HG03135 (cell line): ENCODE data around the gene MN1.

Experiments
- ATAC-seq: cut with Tn5 transposase; IDR thresholded peaks from one replicate; pipeline ENCODE4 v1.9.1; 2021; ENCODE audit warnings: mild to moderate bottlenecking, moderate library complexity; ENCODE audit not compliant: unreplicated experiment

Gene MN1

DNA sequence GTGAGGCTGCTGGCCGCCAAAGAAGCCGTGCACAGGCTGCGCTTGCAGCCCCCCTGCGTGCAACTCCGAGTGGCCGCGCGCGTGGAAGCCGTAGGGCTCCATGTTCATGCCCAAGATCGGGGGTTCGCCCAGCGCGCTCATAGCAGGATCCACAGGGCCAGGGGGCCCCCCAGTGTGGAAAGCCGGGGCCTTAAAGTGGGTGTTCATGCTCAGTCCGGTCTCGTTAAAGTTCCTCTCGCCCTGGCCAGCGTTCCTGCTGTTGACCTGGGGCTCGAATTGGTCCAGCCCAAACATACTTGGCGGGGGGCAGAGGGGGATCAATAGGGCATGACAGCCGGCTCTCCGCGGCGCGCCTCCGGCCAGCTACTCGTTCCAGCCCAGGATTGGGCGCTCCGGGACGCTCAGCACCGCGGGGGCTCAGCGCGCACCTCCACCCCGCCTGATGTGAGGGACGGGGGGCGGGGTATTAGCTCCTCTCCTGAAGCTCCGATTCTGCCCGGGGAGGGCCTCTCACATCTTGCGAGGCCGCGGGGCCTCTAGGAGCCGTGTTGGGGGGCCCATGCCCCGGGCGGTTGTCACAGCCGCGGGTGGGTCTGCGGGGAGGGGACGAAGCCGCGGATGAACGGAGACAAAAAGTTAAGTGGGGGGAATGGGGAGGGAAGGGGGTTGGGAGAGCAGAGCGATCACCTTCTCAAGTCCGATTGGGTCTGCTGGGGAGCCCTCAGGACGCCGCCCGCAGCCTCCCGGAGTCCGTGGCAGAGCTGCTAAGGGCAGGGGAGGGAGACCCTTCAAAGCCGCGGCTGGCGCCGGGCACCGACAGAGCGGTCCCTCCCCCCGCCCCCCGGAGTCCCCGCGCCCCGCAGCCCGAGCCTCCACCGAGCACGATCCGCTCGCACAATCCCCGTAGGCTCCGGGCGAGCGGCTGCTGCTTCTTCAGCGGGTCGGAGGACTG, 1.0 kb downstream of the MN1 start:
- ATAC-seq = no peak

DNA sequence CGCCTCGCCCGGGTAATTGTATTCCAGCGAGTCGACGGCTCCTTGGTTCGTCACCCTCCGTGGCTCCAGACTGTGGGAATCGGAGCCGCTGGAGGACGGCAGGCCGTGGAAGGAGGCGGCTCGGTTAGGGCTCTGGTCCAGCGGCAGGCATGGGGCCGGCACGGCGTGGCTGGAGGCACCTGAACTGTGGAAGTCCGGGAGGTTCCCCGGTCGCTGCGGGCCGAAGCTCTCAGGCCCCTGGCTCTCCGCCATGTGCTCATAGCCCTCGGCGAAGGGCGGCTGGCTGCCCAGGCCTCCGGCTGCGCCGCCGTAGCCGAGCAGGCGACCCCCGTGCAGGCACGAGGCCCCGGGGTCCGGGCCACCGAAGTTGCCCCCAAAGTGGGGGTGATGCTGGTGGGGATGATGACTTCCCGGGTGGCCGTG, 1.7 kb downstream of the MN1 start:
- no peak for ATAC-seq

DNA sequence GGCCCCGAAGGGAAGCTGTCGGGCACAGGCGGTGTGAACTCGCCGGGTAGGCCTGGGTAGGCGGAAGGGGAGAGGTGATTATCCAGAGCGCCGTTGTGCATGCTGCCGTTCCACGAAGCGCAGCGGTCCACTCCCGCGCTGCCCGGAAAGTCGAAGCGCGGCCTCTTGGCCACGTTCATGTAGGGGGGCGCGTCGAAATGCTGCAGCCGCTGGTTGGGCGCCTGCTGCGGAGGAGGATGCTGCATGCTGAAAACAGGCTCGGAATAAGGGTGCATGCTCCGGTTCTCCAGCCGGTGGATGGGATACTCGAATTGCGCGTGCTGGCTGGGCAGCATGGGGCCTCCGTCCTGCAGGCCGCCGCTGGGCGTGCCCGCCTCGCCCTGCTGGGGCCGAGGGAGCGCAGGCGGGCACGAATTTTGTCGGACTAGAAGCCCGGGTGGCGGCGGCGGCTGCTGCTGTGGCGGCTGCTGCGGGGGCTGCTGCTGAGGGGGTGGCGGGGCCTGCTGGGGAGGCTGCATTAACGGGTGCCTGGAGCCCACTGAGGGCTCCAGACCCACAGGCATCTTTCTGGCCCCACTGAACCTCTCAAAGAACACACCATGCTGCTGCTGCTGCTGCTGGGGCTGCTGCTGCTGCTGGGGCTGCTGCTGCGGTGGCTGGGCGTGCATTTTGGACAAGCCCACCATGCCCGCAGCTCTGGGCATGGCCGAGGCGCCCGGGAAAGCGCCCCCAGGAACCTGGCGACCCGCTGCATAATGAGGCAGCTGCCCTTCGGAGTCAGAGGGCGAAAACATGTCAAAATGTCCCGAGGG, 2.3 kb downstream of the MN1 start:
- no peak for ATAC-seq

DNA sequence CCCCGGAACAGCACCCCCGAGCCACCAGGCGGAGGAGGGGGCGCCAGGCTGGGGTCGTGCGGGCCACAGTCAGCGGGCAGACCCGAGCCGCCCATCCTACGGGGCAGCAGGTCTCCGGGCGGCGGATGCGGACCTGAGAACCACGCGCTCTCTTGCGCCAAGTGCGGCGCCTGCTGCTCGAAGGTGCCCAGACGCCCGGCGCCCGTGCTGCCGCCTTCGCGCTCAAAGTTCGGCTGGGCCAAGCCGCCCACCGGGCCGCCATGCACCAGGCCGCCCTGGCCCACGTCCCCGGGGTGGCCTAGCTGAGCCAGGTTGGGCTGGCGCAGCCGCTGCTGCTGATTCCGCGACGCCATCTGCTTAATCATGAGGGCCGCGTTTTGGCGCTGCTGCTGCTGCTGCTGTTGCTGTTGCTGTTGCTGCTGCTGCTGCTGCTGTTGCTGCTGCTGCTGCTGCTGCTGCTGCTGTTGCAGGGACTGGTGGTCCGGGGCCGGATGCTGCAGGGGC, 3.0 kb downstream of the MN1 start:
- ATAC-seq = no peak

DNA sequence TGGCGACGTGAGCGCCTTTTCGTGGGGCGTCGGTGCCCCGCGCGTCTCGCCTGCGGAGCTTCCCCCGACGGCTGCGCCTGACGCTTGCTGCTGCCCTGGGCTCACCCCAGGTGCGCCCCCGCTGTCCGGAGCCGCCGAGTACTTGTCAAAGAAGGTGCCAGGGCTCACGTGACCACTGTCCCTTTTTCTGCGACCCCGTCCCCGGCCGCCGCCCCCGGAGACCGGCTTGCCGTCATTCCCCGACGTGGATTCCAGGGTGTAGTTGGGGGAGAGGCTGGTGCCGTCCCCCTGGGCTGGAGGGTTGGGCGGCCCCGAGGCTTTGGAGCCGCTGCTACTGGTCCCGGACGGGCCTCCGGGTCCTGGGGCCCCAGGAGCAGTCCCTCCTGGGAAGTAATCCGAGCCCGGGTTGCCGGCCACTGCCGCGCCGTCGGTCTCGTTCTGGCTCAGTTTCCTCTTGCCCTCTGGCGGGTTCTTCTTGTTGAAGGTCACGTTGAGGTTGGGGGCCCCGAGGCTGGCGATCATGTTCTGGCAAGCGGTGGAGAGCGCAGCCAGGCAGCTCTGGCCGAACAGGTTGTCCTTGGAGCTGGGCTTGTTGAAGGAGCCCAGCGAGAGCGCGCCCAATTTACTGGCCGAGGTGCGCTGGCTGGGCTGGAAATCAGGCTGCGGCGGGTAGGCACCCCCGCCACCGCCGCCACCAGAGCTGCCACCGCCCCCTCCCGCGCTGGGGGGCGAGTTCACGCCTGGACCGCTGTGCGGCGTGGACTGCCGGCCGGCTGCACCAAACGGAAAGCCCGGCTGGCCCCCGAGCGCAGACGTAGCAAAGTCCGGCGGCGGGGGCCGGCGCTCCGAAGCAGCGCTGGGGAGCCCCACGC, 3.8 kb downstream of the MN1 start:
- no peak for ATAC-seq

DNA sequence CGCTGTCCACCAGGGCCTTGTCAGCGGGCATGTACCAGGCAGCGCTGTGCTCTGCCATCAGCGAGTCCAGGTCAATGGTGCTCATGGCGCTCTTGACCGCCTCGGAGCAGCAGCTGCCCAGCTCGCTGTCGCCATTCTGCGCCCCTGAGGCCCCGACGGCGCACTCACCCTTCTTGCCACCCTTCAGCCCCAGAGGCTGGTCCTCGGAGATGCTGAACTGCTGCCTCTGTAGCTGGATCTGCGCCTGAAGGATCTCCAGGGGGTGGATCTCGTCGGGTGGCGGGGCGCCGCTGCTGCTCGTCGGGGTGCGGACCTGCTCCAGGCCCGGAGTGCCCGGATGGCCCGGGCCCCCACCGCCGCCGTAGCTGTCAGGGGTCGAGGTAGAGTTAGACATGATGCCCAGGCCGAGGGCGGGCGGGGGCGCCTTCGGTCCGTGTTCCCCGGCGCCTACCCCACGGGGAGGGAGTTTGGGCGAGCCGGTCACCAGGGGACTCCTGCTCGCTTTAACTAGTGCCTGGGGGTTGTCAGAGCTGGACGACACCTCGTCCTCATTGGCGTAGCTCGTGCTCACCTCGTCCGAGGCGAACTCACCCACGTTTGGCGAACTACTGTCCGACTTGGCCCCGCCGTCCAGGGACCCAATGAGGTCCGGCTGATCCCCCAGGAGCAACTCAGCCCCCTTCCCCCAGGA, 4.6 kb downstream of the MN1 start:
- no peak for ATAC-seq

DNA sequence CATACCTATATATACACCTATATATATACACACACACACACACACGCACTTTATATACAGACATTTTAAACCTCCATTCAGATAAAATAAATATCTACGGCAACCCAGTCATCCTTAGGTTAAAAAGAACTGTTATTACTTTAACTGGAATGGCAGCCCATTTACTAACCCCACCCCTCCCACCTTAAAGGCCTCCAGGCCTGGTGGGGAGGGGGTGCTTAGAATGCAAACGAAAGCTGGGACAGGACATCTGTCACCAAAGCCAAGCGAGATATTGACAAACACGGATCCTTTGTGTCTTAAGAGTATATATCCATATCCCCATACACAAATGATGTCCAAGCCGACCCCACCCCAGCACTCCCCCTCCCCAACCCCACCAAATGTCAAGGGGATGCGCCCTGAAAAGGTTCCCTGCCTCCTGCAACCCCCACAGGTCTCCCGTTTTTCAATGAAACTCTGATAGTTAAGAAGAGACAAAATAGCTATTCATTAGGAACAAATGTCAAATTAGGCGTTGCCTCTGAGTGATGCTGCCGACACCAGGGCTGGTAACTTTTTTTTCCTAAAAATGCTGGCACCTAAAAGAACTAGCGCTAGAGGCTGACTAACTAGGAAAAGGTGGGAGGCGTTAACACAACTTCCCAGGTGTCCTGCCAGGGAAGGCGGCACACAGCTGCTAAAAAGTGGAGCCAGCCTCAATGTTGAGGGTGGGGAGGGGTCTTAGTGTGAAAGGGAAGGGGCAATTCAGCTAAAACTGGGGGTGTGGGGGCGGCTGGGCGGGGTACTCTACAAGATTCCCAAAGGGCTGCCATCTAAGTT, 5.6 kb downstream of the MN1 start:
- no peak for ATAC-seq

DNA sequence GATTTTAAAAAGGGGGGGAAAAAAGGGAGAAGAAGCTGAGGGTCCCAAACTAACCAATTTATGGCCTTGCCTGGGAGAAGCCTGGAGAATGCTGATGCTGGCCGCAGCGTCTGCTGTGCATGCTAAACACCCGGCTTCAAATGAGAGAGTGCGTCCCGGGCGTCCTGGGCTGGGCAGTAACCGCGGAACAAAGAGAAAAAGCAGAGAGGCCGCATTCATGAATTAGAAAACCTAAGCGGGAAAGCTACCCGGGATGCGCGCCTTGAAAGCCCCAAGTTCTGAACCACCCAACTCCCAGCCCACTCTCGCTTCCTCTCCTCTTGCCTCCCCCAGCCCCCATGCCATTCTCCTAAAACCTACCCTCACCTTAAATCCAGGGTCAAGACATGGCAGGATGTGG, 6.5 kb downstream of the MN1 start:
- ATAC-seq = no peak

DNA sequence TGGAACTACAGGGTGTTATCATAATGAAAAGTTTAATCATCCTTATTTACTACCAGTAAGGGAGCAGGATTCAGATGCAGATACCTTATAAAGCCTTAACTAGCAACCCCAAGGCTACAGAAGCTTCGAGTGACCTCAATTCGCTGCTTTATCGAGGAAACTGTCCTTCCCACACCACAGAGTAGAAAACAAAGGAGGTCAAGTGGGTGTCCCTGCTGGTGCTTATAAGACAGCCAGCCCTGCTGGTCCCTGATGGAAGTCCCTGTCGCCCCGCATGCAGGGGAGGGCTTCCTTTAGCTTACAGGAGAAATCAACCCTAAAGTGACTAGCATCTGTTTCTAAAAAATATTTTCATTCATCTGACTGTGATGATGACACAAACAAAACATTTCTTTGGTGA, 7.3 kb downstream of the MN1 start:
- no peak for ATAC-seq

DNA sequence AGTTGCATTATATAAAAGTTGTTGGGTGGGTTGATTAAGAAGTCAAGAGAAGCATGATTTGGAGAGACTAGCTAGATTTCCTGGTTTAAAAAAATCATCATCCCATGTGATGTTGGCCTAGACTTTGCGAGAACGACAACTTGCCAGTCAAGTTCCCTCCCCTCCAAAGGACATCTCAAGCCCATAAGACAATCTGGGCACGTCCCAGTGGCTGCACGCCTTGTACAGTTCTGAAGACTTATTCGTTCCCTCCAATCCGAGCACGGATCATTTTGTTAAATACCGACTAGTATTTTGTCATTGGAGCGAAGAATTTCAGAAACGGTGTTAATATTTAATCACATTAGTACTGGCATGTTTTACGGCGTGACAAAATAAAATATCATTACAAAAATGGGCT, 8.0 kb downstream of the MN1 start:
- no peak for ATAC-seq

DNA sequence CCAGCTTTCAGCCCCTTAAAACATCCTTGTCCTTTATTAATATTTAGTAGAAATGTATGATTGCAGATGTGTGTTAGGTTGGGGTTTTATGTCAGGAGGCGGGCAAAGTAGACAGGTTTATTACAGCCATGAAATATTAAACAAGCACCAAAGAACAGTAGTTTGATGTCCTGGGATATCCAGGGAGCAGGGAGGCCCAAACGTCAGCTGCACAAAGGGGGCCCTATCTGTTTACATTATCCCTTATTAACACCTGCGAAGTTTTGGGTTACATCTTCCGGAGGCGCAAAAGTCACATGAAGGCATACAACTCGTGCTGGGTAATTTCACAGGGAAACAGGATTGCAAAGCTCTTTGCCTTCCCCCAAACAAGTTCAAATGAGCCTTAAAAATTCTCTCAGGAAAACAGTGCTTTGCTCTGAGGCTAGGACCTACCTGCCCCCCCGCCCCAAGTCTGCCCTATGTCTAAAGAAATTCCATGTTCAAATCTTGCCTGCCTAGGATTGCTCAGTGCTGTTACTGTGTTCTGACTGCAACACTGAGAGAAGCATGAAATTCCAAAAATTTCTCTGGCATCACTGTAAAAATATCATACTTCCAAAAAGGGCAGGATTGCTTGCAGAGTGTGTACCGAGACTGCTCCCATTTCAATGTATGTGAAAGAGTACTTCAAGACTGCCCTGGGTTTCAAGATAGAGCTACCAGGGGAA, 8.9 kb downstream of the MN1 start:
- ATAC-seq = no peak

DNA sequence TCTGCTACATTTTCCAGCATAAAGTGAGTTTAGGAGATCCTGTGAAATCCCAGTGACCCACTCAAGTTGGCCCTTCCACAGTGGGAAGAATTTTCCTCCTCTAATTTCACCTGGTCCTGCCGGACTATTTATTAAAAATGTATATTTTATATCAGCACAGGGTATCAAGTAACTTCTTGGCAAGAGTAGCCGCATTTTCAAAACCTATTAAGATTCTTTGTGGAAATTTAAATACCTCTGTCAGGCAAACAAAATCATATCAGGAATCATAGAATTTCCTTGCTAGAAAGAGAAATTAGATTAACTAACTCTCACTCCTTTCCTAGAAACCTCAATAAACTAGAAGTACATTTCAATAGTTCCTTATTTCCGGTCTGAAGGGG, 9.7 kb downstream of the MN1 start:
- ATAC-seq = no peak

DNA sequence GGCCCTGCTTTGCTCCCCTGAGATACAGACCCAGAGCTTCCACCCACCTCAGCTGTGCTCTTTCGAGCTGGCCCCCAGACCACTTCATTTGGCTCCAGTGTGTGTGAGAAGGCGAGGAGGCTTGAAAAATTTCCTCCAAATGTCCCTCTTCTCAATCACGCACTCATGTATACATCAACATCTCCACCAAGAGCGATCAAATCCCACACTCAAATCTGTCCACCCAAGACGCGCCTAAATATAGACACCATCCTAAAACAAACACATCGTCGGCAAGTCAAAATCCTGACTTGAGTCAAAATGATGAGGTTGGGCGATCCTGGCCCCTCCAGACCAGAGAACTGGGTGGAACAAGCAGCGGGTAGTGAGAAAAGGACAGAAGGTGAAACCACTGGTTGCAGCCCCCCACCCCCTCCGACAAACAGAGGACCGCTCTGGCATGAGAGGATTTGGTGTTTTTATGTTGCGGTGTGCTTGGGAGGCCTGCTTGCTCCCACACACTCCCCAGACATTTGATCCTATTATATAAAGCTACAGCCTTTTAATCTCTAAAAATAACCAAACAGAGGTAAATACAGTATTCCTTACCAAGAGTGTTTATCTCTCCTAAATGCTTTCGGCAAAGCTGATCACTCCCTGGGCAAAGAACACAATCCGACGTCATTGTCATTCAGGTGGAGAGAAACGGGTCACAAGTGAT, 10.2 kb downstream of the MN1 start:
- ATAC-seq = no peak

DNA sequence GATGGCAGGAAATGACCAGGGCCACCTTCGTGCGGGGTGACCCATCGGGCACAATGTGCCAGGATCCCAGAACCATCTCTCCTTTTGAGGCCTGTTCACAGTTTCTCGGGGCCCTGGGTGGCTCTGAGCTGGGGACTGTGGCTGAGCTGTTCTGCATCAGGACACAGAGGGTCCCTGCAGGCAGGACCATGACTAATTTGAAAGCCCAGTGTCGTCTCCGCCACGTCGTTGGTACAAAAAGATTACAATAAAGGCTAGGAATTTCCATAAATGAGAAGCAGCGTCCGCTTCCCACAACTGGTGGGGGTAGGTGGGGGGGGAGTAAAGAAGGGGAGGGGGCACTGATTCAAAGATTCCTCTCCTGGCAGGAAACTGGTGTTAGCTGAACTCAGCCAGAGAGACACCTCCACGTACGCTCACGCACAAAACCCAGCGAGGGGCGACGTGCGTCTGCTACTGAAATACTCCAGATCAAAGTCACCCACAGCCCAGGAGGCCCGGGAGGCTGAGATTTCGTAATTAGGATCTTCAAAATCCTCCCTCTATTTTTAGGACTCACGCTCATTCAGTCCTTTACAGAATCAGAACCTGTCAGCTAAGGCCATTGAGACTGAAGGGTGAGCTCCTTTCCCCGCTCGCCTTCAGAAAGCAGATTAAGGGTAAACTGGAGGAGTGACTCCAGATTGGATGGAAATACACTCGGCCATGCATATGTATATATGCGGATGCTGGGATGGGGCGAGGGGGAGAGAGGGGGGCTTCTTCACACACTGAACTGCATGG, 11.0 kb downstream of the MN1 start:
- ATAC-seq = no peak

DNA sequence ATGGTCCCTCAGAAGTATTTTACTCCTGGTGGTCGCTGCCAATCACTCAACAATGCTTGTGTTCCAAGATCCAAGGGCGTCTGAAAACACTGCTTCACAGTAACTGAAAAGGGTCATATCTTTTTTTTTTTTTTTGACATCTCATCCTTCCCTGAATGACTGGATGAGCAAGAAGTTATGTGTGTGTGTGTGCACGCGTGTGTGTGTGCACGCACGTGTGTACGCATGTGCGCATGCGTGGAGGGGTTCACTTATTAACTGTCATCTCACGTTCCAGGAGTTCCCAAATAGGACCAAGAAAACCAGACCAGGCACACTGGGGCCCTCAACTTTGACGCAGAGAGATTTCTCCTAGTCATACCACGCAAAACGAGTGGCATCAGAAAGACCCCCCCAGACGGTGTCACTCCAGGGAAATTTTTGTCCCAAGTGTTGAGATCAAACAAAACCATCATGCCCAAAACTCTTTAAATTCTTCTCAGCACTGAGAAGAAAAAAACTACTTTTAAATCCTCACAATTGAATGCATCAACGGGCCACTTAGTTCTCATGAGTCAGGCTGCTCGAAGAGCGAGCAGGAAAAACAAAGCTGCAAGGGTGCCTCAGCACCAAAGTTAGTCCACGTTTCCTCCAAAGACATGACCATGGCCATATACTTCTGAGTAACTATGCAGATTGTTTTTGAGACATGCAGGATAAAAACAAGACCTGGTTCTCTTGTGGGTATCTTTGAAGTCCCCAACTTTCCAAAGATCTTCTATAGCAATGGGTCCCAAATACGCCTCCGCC, 12.9 kb downstream of the MN1 start:
- ATAC-seq = no peak

DNA sequence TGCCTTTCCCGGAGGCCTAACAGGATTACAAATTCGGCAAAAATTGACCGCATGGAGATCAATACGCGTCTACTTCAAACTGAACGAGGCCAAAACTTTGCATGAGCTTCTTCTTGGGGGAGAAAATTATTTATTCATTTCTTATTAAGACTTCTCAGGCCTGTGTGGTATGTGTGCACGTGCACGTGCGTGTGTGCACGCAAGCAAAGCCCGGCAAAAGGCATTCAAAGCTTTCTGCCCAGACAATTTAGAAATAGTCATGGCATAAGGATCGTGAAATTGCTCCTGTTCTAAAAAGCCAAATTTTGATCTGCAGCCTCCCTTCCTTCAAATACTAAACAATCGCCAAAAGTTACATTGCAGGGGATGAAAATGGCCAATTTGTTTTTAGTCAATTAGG, 14.6 kb downstream of the MN1 start:
- no peak for ATAC-seq
